ENCODE measurements around the gene NTN1.

GRCh38 chr17:9053406-9053805 is 32.1 kb downstream of the NTN1 start:
- no peak for TF ChIP-seq CTCF (IDR thresholded peaks at IDR 0.05)
- no peak for TF ChIP-seq POLR2A (IDR thresholded peaks at IDR 0.05)

Measured in testis (tissue), 2 donors.